HT1080 (cell line): ENCODE data around the gene ANKRD63. TPM values are rescaled to one million over a fixed set of nuclear protein-coding genes. Genes with fewer than 3 reads are reported as not detected.

Experiments used
- DNase-seq: peaks from one replicate; pipeline ENCODE4 v3.0.0-alpha.2; 2015; ENCODE audit warnings: low read depth
- total RNA-seq: library from RNA; depleted of rRNA; stranded (reverse); fragments of >200 nt; shearing (Covaris generic); gene quantifications from 2 replicates; pipeline ENCODE4 v1.2.3, GENCODE V29; 2014

ANKRD63 gene
- total RNA-seq, 1 experiment from 2014 or later, result not detected

DNA sequence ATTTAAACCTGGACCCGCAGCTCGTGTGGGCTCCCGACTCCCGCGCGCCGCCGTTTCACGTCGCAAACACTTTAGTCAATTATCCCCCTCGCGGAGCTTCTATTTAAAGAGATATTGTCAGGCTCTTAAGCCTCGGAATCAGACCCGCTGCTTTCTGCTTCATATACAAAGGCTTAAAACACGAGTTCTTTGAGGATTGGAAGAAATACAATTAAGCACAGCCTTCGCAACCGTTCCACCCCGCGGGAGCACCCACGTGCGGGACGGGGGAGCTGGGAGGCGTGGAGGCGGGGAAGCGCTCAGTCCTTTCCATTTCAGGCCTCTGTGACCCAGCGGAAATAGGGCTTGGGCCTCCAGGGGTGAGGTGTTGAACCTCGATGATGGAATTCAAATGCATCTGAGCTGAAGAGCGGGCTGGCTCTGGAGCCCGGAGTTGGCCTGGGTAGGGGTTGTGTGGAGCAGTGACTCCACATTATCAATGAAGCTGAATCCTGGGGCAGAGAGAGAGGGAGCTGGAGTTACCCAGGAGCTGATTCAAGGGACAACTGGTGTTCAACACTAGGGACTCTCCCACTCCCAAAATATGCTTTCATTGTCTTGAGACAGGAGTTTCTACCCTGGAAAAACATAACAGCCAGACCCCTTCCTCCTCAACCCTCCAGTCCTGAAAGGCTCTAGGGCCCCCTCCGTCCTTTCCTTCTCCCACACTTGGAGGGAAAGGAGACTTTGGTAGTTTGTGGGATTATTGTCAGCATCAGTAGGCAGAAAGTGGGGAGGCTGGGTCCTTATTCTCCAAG, 2.4 kb downstream of the ANKRD63 start:
- no peak for DNase-seq

DNA sequence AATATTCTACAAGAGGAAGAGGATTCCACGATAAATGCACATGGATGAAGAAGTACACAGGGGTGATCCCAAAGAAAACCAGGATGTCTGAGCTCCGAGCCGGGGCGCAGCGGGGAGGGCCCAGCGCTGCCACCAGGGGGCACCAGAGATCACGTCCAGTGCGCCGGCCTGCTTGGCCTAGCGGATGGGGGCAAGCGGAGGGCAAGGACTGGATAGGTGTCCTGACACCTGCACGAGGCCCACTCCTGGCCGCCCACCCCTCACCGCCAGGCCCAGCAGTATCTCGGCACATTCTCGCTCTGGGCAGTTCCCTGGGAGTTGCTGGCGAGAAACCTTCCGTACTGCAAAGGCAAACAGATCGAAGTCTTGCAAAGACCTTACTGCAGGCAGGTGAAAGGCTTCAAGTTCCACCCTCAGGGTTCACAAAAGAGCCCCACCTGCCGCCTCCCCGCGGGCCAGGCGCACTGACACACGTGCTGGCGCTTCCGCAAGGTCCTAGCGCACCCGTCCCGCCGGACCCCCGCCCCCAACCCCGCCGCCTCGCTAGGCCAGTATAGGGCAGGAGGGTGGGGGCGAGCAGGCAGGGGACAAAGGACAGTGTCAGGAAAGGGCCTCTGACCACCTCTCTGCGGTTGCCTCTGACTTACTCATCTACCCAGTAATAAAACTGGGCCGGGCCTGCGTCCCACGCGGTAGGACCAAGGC, 3.3 kb downstream of the ANKRD63 start:
- peak; percentile 47 for DNase-seq

DNA sequence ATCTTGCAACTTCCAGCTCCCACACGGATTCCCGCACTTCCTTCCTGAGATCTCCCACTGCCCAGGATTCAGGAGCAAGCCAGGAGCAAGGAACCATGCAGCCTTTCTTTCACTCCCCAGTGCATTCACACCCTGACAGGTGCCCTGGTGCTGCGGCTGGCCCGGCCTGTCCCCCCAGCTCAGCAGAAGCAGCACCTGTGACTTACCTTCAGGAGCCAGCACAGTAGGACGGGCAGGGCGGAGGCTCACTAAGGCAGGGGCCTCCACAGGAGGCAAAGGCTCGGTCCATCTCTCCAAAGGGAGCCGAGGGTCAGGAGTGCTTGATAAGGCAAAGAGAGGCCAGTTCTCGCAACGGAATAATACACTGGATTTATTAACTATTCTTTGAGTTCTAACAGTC, 4.8 kb downstream of the ANKRD63 start:
- no peak for DNase-seq

DNA sequence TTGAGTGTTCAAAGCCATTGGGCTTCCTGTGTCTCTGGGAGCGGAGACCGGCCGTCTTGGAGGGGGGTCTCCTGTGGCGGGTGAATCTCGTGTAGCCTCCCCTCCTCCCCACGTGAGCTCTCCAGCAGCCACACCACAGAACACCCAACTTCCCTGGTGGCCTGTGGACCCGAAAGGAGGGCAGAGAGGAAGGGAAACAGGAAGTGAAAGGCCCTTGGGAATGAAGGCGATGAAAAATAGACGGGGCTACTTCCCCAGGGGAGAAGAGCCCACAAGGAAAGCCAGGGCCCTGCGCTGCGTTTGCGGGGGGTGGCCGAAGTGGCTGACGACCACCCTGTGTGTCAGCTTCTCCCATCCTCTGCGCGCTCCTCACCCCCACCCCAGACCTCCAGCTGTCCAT, 5.4 kb downstream of the ANKRD63 start:
- no peak for DNase-seq

DNA sequence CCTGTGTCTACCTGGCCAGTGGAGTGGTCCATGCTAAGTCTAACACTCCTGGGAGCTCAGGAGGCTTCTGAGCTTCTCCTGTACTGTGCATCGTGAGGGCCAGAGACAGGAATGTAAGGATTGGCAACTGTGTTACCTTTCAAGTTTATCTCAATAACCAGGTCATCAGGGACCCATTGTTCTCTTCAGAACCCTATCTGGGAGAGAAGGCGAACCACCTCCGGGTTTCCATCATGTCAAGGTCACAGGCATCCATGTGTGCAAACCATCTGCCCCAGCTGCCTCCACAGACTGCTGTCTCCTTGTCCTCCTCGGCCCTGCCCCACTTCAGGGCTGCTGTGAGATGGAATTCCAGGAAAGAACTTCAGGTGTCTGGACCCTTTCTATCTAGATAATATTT, 5.9 kb downstream of the ANKRD63 start:
- no peak for DNase-seq

DNA sequence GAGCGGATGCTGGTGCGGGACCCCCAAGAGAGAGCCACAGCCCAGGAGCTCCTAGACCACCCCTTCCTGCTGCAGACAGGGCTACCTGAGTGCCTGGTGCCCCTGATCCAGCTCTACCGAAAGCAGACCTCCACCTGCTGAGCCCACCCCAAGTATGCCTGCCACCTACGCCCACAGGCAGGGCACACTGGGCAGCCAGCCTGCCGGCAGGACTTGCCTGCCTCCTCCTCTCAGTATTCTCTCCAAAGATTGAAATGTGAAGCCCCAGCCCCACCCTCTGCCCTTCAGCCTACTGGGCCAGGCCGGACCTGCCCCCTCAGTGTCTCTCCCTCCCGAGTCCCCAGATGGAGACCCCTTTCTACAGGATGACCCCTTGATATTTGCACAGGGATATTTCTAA, 6.9 kb downstream of the ANKRD63 start:
- no peak for DNase-seq

DNA sequence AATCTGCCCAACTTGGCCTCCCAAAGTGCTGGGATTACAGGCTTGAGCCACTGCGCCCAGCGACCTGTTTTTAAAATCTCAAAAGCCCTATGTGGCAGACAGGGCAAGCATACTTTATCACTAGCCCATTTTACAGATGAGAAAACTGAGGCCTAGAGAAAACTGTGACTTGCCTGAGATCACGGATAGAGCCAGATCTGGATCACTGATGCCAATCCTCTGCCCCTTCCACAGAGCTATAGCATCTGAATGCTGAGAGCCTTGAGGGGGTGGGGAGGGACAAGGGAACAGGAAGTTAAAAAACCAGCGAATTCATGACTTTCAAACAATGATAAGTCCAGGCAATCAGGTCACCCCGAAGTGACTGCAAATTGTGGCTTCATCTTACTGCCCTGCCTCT, 7.3 kb downstream of the ANKRD63 start:
- no peak for DNase-seq

DNA sequence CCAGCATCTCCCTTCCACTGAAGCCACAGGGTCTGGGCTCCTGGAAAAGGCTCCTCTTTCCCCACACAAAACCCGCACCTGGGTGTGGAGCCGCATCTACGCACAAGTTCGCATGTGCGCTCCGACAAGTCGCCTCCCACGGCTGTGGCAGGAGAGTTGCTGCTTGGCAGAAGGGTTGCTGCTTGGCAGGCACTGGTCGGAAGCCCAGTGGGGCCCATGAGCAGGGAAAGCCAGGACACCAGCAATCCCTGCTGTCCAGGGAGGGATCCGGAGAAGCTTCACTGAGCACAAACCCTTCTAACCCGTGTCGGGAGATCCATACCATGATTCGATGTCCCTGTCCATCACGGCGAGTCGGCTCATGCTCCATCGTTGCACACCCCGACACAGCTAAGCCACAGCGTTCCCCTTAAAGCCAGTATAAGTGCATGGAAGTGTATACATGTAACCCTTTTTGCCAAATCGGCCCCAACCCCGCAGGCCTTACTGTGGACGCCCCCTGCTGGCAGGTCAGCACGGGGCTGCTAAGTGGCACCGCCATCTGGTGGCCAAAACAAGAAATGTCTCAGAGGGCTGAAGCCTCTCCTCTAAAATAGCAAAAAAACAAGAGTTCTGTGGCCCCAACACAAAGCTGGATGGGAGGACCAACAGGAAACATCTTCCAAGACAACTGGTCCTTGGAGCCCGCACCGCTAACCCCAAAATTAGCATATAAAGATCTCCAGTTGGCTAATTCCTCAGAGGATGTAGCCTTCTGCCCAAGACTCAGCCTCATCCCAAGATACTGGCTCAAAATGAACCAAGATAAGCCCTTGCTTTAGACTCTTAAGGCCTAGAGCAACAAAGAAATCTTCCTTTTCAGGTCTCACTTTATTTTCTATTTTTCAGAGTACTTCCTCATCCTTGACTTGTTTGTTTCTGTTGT, 8.3 kb downstream of the ANKRD63 start:
- peak; percentile 80 for DNase-seq

DNA sequence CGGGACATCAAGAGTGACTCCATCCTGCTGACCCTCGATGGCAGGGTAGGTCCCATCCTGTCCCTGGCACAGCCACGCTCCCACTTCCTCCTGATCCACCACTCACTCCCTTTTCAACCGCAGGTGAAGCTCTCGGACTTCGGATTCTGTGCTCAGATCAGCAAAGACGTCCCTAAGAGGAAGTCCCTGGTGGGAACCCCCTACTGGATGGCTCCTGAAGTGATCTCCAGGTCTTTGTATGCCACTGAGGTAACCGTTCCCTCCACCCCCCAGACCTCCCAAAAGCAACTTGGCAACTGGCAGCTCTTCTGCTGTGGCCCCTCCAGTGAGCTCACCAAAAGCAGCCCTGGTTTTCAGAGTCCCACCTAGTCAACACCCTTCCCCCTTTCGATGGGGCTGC, 9.4 kb downstream of the ANKRD63 start:
- no peak for DNase-seq

DNA sequence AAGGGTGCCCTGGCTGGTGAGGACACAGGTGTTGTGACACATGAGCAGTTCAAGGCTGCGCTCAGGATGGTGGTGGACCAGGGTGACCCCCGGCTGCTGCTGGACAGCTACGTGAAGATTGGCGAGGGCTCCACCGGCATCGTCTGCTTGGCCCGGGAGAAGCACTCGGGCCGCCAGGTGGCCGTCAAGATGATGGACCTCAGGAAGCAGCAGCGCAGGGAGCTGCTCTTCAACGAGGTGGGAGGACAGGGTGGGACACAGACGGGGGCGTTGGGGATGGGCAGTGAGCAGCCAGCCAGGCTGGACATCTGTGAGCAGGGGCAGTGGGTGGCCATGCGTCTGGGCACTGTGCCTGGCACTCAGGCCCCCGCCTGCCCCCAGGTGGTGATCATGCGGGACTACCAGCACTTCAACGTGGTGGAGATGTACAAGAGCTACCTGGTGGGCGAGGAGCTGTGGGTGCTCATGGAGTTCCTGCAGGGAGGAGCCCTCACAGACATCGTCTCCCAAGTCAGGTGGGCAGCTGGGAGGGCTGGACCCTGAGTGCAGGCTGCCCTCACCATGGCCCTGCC, 10.3 kb downstream of the ANKRD63 start:
- no peak for DNase-seq

DNA sequence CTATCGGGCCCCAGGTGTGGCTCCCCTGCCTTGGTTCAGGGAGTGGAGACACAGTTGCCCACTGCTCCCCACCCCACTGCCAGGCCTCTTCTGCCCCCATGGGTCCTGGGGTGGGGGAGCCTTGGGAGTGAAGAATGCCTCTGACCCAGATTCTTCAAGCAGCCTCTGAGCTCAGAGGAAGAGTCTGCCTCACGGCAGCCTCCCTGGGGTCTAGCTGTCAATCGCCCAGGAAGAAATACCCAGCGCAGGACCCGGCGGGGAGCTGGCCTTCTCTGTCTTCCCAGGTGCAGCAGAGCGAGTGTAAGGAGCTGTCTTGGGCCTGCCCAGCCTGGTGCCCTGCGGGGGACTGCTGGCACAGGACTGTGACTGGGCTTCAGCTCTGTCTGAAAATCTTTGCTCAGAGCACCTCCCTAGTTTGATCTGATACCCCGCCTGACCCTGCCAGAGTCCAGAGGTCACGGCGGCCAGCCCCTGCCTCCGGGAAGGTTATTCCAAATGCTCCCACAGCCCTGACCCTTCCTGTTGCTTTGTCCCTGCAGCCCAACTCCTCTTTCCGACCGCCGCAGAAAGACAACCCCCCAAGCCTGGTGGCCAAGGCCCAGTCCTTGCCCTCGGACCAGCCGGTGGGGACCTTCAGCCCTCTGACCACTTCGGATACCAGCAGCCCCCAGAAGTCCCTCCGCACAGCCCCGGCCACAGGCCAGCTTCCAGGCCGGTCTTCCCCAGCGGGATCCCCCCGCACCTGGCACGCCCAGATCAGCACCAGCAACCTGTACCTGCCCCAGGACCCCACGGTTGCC, 11.0 kb downstream of the ANKRD63 start:
- DNase-seq, result no peak

DNA sequence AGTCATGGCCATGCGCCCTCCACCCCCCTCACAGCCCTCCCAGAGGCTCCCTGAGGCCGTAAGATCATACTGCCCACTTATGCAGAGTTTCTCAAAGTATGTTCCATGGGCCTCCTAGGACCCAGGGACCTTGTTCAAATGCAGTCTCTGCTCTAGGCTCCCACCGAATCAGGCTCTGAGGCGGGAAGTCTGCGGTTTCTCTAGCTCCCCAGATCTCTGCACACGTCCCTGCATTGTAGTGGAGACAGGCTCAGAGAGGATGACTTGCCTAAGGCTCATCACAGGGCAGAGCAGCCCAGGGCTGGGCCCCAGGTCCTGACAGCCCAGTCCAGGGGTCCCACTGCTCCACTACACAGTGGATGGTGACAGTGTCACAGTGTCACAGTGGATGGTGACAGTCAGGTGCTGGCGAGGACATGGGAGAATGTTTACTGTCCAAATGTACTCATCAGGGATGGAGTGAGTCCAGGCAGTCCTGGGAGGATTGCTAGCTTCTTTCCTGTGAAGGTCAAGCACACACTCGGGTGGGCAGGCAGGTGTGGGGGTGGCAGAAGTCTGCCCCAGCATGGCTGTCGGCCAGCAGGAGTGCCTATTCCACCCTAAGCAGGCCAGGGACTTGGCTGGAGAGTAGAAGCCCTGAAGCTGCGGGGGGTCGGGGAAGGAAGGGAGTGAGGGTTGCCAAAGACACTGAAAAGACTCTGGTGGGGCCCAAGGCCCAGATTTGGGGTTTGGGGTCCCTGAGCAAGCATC, 12.4 kb downstream of the ANKRD63 start:
- DNase-seq, result peak; percentile 47

DNA sequence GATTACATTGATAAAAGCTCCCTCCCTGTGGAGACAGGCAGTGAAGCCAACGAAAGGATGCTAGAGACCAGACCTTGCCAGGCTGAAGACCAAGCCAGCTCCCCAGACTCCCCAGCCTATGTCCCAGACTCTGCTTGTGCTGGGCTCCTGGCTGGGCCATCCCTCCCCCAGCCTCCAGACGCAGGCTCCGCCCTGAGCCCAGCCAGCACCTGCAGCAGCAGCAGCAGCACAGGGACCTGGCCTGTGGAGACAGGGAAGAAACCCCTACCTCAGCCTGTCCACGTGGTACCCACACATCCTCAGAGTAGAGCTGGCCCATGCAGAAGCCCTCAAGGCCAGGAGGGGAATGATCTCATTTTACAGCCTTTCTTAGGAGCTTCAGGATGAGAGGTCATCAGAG, 13.3 kb downstream of the ANKRD63 start:
- DNase-seq, result no peak

DNA sequence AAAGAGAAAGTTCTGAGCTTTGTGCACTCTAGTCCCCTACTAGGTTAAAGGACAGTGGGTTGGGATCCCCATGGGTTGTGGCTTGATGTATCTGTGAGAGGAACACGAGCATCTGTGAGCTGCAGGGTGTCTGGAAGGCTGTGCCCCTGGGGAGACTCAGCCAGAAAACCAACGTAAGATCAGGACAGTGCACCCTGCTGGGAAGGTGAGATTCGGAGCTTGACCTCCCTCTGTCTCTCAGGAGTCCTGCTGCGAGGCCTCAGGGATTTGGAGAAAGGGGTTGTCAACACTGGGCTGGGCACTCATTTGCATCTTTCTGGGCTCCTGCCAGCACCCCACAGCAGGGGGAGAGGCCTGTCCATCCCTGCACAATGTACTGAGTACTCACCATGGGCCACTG, 15.2 kb downstream of the ANKRD63 start:
- no peak for DNase-seq

DNA sequence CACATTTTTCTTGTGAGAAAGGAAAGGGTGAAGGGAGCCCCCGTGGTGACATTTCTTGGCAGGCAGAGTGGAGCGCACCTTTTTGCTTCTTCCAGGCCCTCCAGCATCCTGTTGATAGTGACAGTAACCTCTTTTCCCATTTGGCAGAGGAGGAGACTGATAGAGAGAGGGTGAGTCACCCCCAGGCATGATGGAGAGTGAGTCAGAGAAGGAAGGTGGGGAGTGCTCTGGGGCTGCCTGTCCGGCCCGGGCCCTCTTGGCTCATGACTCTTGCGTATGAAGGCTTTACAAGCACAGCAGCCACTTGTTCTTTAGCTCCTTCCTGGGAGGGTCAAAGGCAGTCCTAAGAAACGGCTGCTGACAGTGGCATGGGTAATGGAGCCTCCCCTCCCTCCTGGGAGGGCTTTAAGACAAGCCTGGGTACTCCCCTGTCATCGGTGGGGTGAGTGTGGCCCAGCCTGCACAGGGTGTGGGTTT, 16.0 kb downstream of the ANKRD63 start:
- DNase-seq, result peak; percentile 99

DNA sequence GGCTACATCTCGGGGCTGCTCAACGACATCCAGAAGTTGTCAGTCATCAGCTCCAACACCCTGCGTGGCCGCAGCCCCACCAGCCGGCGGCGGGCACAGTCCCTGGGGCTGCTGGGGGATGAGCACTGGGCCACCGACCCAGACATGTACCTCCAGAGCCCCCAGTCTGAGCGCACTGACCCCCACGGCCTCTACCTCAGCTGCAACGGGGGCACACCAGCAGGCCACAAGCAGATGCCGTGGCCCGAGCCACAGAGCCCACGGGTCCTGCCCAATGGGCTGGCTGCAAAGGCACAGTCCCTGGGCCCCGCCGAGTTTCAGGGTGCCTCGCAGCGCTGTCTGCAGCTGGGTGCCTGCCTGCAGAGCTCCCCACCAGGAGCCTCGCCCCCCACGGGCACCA, 17.0 kb downstream of the ANKRD63 start:
- DNase-seq, result no peak

DNA sequence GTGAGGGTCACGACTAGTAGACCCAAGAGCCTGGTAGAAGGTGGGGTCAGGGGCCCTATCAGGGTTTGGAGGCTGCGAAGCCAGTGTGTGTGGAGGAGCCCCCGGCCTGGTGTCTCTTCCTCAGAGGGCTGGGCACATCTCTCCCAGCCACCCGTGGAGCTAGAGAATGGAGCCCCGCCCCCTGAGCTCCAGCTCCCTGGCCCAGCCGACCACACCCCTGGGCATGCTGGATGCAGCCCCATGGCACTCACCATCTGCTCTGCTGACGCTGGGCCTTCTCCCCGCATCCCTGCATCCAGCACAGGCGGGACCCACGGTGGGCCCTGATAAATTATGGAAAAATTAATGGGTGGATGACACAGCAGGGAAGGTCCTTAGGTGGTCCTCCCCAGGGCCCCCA, 17.5 kb downstream of the ANKRD63 start:
- DNase-seq, result no peak

DNA sequence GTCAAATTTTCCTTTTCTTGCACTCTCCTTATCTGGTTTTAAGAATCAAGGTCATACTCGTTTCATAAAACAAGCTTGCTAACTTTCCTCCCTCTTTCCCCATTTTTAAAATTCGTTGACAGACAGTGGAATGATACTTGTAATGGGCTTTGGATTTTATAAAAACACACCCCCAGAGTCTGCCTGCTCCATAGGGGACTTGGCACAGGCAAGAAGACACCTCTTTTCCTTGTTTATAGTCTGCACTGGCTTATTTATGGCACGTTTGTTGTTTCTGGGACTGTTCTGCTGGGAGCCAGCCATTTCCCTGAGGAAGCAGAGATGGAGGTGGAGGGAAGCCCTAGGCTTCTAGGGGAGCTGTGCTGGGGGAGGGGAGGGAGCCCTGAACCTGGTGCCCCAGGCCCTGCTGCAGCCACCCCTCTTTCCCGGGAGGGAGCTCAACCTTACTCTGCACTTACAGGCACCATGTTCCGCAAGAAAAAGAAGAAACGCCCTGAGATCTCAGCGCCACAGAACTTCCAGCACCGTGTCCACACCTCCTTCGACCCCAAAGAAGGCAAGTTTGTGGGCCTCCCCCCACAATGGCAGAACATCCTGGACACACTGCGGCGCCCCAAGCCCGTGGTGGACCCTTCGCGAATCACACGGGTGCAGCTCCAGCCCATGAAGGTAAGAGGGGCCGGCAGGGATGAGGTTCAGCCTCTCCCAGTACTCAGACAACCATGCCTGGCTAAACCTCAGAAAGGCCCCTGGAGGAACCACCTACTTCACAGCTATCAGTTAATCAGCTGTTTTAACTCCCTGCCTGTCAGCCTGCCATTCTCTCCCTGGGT, 18.3 kb downstream of the ANKRD63 start:
- no peak for DNase-seq
